Measurements from ENCODE around the gene RTF2. TPM values are rescaled to one million over a fixed set of nuclear protein-coding genes. Genes with fewer than 3 reads are reported as not detected.

Gene RTF2
- total and polyA plus RNA-seq, 8 donors, result 24.3 to 55.4 (median 28.1) TPM

- no peaks in the 10 kb centered on the region for H3K27me3 ChIP-seq
- H3K36me3 ChIP-seq, result no peaks in the 10 kb centered on the region
- ATAC-seq (no peak), DNase-seq (no peak), FAIRE-seq (no peak)
- intact Hi-C loops (cut with DNase I), result no loop called here
- H3K27ac ChIP-seq, result no peak overlapping the region
- no peaks in the 10 kb centered on the region for H3K4me1 ChIP-seq
- TF ChIP-seq CTCF (IDR thresholded peaks at IDR 0.05), result no peak
- no peaks in the 10 kb centered on the region for H3K9me3 ChIP-seq
- 60 to 70% methylated on average over 7 of the region's 7 CpGs for WGBS, 2 donors
- H3K4me3 ChIP-seq, result no peak overlapping the region
These were observed 13.7 kb upstream of the RTF2 start for GRCh38 chr20:56454754-56455153.

- no peaks in the 10 kb centered on the region for H3K27me3 ChIP-seq
- no peak for ATAC-seq
- no peaks in the 10 kb centered on the region for H3K36me3 ChIP-seq
- no peaks in the 10 kb centered on the region for H3K9me3 ChIP-seq
- no peaks in the 10 kb centered on the region for H3K4me1 ChIP-seq
- intact Hi-C loops (cut with DNase I), result no loop called here
- H3K27ac ChIP-seq, result no peak overlapping the region
- TF ChIP-seq CTCF (IDR thresholded peaks at IDR 0.05), result no peak
- no peak for FAIRE-seq
- 44 to 67% methylated on average over 22 of the region's 22 CpGs for WGBS, 2 donors
- DNase-seq, result no peak
- H3K4me3 ChIP-seq, result no peak overlapping the region
These were observed 10.1 kb upstream of the RTF2 start for GRCh38 chr20:56458206-56458821.

GRCh38 chr20:56460459-56460858 lies 8.0 kb upstream of the RTF2 start:
- DNase-seq (no peak), ATAC-seq (no peak), FAIRE-seq (no peak)
- no peak overlapping the region for H3K27ac ChIP-seq
- intact Hi-C loops (cut with DNase I), result no loop called here
- TF ChIP-seq CTCF (IDR thresholded peaks at IDR 0.05), result no peak
- H3K9me3 ChIP-seq, result no peaks in the 10 kb centered on the region
- no peak overlapping the region for H3K4me3 ChIP-seq
- no peaks in the 10 kb centered on the region for H3K4me1 ChIP-seq
- H3K27me3 ChIP-seq, result no peaks in the 10 kb centered on the region
- 53 to 54% methylated on average over 3 of the region's 3 CpGs for WGBS, 2 donors
- H3K36me3 ChIP-seq, result no peaks in the 10 kb centered on the region

- Histone ChIP-seq H3K9me3 (no peaks in the 10 kb centered on the region), H3K4me1 (no peaks in the 10 kb centered on the region), H3K27ac (no peak overlapping the region), H3K36me3 (no peaks in the 10 kb centered on the region), H3K27me3 (no peaks in the 10 kb centered on the region), H3K4me3 (no peak overlapping the region)
- ATAC-seq (no peak), DNase-seq (no peak), FAIRE-seq (no peak)
- TF ChIP-seq CTCF (IDR thresholded peaks at IDR 0.05), result no peak
- intact Hi-C loops (cut with DNase I), result no loop called here
- WGBS, 2 donors, result 41 to 58% methylated on average over 3 of the region's 3 CpGs
These were observed 6.9 kb upstream of the RTF2 start for GRCh38 chr20:56461576-56461975.

GRCh38 chr20:56463428-56463827 lies 5.0 kb upstream of the RTF2 start:
- WGBS, 2 donors, result 63 to 73% methylated on average over 3 of the region's 3 CpGs
- Histone ChIP-seq H3K4me3 (no peak overlapping the region), H3K27ac (no peak overlapping the region), H3K36me3 (no peaks in the 10 kb centered on the region), H3K27me3 (no peaks in the 10 kb centered on the region), H3K4me1 (peaks cover 0 to 4% (median 0%) of the 10 kb centered on the region in 3 donors), H3K9me3 (no peaks in the 10 kb centered on the region)
- no peak for TF ChIP-seq CTCF (IDR thresholded peaks at IDR 0.05)
- DNase-seq (no peak), FAIRE-seq (no peak), ATAC-seq (no peak)
- intact Hi-C loops (cut with DNase I), result no loop called here
